PFSK-1 (cell line): ENCODE data around the gene IKZF1.

Source experiments
- FOXP2 ChIP-seq: optimal IDR thresholded peaks from 2 replicates; pipeline ENCODE3; 2011; ENCODE audit warnings: borderline replicate concordance, control low read depth, inconsistent platforms; ENCODE audit not compliant: insufficient read depth; ENCODE audit errors: extremely low read length, extremely low read depth
- POLR2AphosphoS5 ChIP-seq: IDR thresholded peaks from 2 replicates; pipeline ENCODE4 v1.6.1; 2012; ENCODE audit warnings: low read depth, mild to moderate bottlenecking, control low read depth, low read length, moderate library complexity
- SIN3A ChIP-seq: IDR thresholded peaks from 2 replicates; pipeline ENCODE4 v1.6.1; 2012; ENCODE audit warnings: mild to moderate bottlenecking, low read length, moderate library complexity, borderline replicate concordance; ENCODE audit not compliant: insufficient read depth
- TAF1 ChIP-seq: IDR thresholded peaks from 2 replicates; pipeline ENCODE4 v1.6.1; 2012; ENCODE audit warnings: low read length, control low read depth, borderline replicate concordance; ENCODE audit not compliant: insufficient read depth
- TF ChIP-seq, protein P1 (sequence below), 2 experiments: IDR thresholded peaks; 2 replicates each; pipeline versions ENCODE4 v1.6.1 to v1.8.0; 2011 to 2012; ENCODE audit warnings: low read depth in 2 of 2, low read length in 2 of 2, control low read depth in 1 of 2, inconsistent platforms in 1 of 2, mild to moderate bottlenecking in 1 of 2, moderate library complexity in 1 of 2; ENCODE audit not compliant: insufficient read depth in 1 of 2

Gene IKZF1

DNA sequence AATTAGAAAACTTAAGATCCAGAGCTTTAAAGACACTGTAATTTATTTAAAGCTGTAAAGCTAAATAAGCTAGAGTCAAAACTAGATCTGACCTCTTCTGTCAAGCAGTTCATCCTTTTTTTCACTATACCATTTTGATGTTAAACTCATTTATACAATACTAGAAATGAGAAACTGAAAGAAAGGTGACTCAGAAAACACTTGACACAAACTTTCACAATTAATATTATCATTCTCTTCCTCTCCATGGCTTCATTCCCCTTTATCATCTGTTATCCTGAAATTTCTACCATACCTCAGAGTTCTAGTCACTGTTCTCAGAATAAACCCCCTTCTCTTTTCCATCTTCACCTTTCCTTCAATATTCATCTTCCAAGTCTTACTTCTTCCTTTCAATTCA is 144.3 kb downstream of the IKZF1 start:
- TF ChIP-seq FOXP2 (no peak), TAF1 (no peak), POLR2AphosphoS5 (no peak), SIN3A (no peak)
- TF ChIP-seq, protein P1, sequence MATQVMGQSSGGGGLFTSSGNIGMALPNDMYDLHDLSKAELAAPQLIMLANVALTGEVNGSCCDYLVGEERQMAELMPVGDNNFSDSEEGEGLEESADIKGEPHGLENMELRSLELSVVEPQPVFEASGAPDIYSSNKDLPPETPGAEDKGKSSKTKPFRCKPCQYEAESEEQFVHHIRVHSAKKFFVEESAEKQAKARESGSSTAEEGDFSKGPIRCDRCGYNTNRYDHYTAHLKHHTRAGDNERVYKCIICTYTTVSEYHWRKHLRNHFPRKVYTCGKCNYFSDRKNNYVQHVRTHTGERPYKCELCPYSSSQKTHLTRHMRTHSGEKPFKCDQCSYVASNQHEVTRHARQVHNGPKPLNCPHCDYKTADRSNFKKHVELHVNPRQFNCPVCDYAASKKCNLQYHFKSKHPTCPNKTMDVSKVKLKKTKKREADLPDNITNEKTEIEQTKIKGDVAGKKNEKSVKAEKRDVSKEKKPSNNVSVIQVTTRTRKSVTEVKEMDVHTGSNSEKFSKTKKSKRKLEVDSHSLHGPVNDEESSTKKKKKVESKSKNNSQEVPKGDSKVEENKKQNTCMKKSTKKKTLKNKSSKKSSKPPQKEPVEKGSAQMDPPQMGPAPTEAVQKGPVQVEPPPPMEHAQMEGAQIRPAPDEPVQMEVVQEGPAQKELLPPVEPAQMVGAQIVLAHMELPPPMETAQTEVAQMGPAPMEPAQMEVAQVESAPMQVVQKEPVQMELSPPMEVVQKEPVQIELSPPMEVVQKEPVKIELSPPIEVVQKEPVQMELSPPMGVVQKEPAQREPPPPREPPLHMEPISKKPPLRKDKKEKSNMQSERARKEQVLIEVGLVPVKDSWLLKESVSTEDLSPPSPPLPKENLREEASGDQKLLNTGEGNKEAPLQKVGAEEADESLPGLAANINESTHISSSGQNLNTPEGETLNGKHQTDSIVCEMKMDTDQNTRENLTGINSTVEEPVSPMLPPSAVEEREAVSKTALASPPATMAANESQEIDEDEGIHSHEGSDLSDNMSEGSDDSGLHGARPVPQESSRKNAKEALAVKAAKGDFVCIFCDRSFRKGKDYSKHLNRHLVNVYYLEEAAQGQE (IDR thresholded peaks at IDR 0.05; ENCODE audit: insufficient read depth in 1 of 2, low read depth in 2 of 2, low read length in 2 of 2), result no peak

GRCh38 chr7:50449501-50449880 is 145.0 kb downstream of the IKZF1 start:
- TF ChIP-seq POLR2AphosphoS5, result no peak
- TF ChIP-seq, protein P1 (IDR thresholded peaks at IDR 0.05; ENCODE audit: insufficient read depth in 1 of 2, low read depth in 2 of 2, low read length in 2 of 2), result no peak

- TF ChIP-seq SIN3A, result 0 out of 2 replicates have a peak, but pooled peaks have one; percentile 32
- peak; percentile 90 for TF ChIP-seq FOXP2
- TF ChIP-seq POLR2AphosphoS5, result peak; percentile 88
- TF ChIP-seq, protein P1 (IDR thresholded peaks at IDR 0.05; ENCODE audit: insufficient read depth in 1 of 2, low read depth in 2 of 2, low read length in 2 of 2), result no peak
- TF ChIP-seq TAF1, result no peak
Observed at GRCh38 chr7:50449881-50450589, 145.5 kb downstream of the IKZF1 start, which contains the start of gene FIGNL1. Gene FIGNL1 (minus strand): TSS chr7:50450350. CDS start chr7:50447287, 3,063 bp downstream.

- TF ChIP-seq FOXP2 (no peak), POLR2AphosphoS5 (no peak), SIN3A (no peak), TAF1 (no peak)
- TF ChIP-seq, protein P1 (IDR thresholded peaks at IDR 0.05; ENCODE audit: insufficient read depth in 1 of 2, low read depth in 2 of 2, low read length in 2 of 2), result no peak
Observed at GRCh38 chr7:50450590-50451032, 146.1 kb downstream of the IKZF1 start.
